NCI-H69 (cell line): ENCODE measurements around the gene MS4A14.
"Not testable (repeated sequence)": the region's sequence is repeated elsewhere in the genome, so short reads cannot be mapped to it uniquely, and the experiment has no call there.

Source experiments
- DNase-seq: peaks from one replicate; lab custom pipeline; 2025; lab: John Stamatoyannopoulos, UW

Gene MS4A14, protein sequence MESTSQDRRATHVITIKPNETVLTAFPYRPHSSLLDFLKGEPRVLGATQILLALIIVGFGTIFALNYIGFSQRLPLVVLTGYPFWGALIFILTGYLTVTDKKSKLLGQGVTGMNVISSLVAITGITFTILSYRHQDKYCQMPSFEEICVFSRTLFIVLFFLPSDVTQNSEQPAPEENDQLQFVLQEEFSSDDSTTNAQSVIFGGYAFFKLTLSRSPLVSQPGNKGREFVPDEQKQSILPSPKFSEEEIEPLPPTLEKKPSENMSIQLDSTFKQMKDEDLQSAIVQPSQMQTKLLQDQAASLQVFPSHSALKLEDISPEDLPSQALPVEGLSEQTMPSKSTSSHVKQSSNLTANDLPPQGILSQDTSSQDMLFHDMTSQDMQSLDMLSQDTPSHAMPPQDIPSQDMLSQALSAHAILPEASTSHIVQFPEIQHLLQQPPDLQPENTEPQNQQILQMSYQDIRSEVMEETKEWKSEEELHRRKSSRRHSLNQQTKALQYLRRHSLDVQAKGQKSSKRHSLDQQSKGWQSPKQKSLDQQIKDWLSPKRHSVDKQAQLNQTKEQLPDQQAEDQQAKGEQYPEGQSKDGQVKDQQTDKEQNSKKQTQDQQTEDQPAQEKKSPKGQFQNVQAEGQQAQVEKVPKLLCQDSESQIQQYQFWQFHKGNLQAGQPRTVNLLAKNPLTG

DNA sequence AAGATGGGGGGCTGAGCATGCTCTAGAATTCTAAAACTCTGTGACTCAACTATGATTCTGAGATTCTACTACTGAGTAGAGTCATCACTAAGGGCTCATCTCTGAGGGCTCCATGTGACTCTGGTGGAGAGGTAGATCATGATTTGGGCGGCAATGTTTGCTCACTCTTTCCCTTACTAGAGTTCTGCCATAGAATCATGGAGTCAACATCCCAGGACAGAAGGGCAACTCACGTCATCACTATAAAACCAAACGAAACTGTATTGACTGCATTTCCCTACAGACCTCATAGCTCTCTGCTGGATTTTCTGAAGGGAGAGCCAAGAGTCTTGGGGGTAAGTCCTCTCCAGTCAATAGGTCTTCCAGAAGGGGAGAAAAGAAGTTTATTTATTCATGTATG lies at the start of gene MS4A14:
Gene MS4A14, plus strand, starts transcription at position 78 of the 400 bp plus-strand sequence. Its CDS starts 120 bp downstream, at position 198.
- no peak for DNase-seq

DNA sequence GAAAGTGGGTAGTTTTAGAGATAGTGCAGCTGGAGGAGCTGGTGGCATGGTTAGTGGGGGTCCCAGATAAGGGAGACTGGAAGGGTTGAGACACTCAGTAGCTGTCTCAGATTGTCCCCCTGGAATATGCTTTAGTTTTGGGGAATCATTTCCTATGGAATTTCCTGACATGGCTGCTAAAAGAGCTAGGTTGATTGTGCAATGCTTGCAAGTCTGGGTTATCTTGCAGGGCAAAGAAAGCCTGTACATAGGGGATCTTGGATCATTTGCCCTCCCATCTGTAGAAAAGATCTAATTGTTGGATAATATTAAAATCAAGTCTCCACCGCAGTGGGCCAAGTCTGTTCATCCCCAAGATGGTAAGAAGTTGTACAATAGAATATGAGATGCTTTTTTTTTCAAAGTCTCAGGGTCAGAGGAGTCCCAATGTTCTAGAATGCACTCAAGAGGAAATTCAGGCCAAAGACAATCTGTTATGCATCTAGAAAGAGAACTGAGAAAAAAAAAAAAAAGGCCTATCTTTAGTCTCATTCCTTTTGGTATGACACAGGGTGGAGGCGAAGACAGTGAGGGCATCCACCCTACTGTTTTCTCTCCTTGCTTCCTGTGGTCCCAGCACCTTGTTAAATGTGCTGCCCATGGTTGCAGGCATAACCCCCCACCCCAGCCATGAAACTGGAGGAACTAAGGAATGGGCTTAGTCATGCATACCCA lies 49.0 kb upstream of the MS4A14 start:
- DNase-seq = no peak

DNA sequence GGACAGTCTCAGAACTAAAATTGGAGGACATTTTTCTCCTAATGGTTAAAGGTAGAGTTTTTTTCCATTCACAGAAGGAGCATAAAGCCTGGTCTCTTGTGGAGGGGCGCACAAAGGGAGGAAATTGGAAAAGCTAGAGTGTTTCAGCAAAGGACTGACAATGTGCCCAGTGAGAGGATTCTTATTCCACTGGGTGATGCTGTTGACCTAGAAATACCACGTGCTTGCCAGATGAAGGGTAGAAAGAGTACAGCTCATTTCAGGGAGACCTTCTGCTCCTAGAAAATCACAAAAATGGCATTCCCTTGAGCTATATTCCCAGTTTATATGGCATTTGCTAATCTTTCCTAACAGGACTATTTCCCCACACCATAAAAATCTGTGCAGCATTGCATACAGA lies 48.1 kb upstream of the MS4A14 start:
- no peak for DNase-seq

DNA sequence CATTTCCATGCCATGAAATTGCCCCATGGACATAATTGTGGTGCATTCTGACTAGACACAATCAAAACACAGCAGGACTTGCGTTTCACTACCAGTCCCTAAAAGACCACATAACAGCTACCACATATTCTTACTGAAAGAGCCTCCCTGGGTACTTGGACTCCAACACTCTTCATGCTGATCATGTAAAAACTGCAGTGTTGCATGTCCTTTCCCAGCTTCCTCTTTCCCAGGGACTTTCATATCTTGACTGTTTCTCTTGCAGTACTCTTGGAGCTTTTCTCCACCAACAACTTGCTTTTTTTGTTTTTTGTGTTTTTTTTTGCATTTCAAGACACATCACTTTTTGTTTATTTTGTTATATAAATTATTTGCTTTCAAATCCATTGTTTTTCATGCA lies 46.3 kb upstream of the MS4A14 start:
- no peak for DNase-seq

DNA sequence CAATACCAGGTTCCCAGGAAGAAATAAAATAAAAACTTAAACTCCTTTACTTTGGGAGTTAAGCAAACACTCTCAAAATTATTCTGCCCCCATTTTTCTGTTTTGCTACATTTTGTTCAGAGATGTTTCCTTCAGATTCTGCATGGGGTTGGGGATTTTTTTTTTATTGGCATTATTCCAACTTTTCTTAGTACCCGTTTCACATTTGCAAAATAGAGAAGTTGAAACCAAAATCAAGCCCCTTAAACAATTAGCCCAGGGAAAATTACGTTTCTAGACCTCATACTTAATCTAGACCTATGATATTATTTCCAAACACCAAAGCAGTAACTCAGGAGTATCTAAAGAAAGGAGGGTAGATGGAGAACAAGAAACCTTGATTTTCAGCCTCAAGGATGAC lies 38.5 kb upstream of the MS4A14 start:
- no peak for DNase-seq

DNA sequence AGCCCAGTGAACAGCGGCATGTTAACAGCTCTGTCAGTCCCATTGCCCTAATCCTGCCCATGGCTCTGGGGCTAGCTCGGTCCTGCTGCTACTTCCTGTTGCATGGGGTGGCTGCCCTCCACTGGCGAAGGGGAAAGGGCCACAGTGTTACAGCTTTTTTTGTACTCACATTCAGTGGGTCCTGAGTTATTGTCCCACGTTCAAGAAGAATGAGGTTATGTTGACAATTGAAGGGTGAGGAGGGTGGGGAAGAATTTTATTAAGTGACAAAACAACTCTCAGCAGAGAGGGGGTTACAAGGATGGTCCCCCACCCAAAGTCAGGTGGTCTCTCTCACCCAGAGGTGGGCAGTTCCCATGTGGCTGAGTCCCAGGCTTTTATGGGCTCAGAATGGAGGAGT lies 35.6 kb upstream of the MS4A14 start:
- DNase-seq = no peak

DNA sequence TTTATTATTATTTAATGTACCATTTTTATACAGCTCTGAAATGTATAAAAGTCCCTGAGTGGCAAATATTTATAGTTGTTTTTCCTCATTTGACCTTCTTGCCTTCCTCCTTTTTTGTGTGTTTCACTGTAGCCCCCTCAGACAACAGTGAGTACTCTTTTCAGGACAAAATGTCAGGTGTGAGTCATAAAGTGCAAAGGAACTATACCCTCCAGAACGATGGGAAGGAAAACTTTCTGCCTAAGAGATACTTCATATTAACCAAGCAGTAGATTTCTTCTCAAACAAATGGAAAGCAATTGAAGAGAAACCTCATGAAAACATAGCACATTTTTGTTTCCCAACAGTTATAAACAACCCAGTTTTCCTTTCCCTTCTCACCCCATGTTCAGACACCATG lies 34.0 kb upstream of the MS4A14 start:
- no peak for DNase-seq

DNA sequence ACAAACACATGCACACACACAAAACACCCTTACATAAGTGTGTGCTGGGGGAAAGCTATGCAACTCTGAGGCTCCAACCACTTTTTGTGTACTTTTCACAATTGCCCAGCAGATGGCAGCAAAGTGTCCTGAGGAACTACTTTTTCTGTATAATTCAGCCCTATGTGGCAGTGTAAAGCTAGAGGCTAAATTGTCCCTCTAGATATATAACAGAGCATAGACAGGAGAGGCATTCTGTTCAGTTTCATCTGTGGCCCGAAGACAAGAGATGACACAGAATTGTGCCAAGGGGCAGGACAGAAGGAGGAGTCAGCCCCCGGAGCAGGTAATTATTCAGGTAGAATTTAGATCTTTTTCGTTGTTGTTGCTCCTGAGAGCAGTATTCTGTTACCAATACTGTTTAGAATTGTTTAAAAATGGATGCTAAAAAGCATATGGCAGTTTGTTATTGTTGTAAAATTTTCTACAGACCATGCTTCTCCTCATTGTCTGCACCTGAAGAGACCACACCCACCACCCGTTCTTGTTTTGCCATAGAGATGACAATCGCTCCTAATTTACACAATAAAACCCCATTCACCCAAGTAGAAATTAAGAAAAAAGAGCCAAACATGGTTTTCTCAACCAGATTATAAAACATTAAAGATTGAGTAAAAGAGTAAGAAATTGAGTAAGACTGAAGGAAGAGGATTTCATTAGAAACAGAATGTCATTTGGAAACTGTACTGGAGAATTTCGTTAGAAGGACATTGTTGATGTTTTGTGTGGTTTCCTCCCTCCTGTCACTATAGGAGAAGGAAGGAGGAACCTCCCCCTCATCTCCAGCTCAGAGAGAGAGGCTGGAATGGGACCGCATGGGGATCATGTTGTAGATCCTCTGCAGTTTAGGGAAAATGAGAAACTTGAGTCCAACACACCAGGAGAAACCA lies 32.5 kb upstream of the MS4A14 start:
- peak; percentile 74 for DNase-seq

DNA sequence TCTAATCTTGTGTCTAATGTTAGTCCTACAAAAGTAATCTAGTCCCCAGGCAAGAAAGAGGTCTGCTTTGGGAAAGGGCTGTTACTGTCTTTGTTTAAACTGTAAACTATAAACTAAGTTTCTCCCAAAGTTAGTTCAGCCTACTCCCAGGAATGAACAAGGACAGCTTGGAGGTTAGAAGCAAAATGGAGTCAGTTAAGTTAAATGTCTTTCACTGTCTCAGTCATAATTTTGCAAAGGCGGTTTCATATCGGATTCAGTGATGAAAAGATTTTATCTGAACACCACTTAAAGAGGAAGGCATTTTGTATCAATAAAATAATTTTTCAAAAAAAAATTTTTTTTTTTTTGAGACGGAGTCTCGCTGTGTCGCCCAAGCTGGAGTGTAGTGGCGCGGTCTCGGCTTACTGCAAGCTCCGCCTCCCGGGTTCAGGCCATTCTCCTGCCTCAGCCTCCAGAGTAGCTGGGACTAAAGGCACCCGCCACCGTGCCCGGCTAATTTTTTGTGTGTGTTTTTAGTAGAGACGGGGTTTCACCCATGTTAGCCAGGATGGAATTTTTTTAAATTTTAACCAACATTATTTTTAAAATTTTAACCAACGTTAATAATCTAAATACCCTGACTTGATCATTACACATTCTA lies 29.9 kb upstream of the MS4A14 start:
- DNase-seq = not testable (repeated sequence)

DNA sequence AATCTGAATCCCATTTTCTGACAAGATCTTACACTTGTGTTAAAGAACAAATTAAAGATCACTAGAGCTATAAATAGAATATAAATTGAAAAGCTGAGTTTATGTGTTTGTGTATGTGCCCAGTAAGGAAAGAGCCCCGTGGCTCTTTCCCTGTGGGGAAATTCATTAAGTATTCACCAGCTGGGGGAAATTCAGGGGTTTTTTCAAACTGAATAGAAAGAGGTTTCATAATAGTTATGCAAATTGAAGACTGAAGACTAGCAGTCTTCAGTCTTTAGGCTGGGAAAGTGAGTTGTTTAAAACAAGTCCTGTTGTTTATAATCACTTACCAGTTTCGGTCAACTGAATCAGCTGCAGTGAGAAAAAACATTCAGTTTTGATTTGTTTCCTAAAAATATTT lies 29.2 kb upstream of the MS4A14 start:
- DNase-seq = no peak

DNA sequence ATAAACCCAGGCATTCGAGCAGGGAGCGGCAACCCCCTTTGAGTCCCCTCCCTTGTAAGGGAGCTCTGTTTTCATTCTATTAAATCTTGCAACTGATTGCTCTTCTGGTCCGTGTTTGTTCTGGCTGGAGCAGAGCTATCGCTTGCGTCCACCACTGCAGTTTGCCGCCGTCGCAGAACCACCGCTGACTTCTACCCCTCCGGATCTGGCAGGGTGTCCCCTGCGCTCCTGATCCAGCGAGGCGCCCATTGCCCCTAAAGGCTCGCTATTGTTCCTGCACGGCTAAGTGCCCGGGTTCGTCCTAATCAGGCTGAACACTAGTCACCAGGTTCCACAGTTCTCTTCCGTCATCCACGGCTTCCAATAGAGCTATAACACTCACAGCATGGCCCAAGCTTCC lies 28.4 kb upstream of the MS4A14 start:
- no peak for DNase-seq

DNA sequence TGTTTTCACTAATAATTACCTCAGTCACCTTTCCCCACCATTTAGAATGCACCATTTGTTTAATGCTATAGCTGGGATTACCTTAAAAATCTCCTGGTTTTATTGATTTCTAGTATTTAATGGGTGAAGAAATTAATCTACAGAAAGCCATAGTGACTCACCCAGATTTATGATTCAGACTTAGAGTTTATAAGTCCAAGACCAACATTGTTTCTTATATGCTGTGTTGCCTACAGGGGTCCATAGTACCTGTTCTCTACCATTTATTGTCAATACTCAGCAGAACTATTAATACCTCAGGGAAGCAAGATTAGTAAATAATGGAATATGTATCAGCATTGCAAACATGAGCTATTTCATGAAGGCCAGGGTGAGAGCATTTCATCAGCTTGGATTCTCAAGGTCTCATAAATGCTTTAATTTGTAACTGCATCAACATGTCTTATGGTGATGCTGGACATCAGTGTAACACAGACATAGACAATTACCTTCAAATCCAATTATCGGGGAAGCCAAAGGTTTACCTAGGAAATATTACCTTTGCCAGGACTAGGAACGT lies 25.9 kb upstream of the MS4A14 start:
- DNase-seq = no peak

DNA sequence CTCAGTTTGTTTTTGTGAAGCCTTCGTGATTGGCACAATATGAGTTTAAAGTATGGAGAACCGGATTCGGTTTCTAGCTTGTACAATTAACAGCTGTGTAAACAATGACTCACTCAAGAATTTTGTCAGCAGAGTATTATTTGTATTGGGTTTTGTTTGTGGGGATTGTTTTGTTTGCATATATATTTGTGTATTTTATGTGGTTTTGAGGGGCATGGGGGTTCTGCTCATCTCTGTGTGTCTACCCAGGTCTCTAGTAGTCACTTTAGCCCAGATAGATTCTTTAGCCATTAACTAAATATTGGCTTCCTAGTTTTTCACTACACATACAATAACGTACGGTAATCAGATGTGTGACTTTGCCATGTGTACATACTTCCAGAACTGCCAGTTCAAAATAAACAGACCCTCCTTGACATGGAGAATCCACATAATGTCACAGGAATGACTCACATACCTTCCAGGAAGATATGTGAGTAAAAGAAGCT lies 25.4 kb upstream of the MS4A14 start:
- DNase-seq = peak; percentile 83

DNA sequence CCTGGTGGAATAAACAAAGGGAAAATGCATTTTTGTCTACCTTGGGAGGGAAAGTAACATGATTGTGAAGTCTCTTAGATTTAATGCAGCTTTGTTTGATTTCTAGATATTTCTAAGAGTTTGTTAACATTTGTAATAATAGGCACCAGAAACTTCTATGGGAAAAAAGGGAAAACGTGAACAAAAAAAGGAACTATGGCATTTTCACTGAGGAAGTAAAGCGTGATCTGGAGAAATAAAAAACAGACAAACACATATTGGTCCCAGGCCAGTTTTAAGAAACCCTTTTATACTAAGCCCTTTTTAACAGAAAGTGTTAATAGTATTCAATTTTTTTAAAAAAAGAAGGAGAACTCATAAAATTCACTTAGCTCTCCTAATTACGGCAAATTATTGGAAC lies 24.9 kb upstream of the MS4A14 start:
- no peak for DNase-seq

DNA sequence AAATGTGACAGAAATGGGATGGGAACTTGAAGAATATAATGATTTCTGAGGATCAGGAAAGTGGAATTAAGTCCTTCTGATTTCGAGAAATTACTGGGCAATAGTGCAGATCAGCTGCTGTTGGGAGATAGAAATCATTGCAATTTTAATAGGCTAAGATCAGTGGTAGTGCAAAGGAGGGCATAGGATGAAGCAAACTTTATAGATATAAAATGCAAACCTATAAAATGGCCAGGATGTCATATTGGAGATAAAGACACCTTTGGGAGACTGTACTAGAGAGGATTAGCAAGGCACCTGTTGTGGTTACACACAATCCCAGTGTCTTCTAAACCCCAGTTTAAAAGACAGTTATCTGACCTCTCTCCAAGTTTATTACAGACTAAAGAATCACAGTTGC lies 24.4 kb upstream of the MS4A14 start:
- no peak for DNase-seq

DNA sequence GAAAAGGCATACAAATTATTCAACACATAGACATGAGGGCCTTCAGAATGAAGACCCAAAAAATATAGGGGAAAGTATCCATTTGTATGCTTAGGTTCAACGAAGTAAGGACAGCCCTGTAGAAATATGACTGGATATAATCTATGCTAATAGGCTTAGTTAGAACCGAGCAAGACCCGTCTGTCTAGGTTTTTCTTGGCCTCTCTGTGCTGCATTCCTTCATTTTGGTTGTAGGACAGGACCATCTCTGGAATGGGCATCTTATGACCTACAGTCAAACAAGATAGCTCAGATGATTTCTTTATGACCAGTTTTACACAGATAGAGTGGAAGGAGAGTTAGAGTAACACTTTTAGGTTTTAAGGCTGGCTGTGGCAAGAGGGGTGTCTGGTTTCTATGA lies 23.5 kb upstream of the MS4A14 start:
- DNase-seq = no peak

DNA sequence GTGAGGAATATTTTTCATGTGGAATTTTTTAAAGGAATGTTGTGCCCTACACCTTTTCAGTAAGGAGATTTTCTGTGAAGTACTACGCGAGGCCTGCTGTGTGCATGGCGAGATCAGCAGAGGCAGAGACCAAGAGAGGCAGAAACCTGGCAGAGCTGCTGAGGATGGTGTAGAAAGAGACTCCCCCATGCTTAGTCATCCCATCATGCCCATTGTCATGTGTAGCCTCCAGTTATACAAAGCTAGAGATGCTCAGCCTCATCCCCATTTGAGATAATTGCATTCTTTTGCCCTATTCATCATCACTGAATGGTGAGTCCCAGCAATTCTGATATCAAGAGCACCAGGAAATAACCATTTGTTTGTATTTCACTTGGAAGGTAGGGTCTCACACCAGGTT lies 20.9 kb upstream of the MS4A14 start:
- DNase-seq = no peak

DNA sequence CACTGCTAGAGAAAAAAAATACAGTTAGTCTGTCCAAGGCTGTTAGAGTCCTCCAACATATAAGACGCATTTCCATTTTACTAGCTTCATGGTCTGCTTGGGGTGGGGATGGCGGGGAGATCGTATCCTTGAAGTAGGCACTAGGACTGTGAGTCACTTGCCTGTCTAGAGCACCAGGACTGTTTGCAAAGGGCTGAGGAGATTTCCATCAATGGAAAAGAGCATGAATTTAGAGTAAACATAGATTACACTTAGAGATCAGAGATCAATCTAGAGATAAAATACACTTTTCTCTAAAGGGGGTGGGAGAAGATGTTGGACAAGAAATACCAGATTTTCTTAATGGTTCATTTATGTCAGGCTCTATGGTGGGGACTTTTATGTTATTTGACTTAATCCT lies 19.7 kb upstream of the MS4A14 start:
- DNase-seq = no peak

DNA sequence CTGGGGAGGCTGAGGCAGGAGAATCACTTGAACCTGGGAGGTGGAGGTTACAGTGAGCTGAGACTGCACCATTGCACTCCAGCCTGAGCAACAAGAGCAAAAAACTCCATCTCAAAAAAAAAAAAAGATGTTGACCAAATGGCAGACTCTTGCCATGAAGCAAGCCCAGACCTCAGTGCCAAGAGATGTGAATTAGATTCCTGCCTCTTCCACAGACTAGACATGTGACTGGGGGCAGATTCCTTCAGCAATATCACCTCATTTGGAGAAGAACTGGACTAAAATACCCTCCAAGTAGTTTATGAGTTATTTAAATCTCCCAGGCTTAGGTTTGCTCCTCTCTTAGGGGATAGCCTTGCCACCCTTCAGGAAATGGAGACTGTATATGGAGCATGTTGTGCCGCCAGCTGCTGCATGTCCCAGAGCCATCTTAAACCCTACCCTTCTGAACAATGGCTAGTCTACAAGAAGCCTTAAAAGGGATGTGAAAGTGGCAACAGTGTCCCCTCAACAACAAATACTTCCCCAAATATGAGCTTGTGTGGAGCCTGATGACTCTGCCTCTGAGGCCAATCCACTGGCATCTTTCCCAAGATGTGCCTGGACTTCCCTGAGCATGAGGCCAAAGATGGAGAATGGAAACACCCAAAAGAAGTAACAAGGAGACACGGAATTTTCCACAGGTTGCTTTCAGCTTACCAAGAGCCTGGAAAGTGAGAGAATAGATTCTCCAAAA lies 18.7 kb upstream of the MS4A14 start:
- no peak for DNase-seq

DNA sequence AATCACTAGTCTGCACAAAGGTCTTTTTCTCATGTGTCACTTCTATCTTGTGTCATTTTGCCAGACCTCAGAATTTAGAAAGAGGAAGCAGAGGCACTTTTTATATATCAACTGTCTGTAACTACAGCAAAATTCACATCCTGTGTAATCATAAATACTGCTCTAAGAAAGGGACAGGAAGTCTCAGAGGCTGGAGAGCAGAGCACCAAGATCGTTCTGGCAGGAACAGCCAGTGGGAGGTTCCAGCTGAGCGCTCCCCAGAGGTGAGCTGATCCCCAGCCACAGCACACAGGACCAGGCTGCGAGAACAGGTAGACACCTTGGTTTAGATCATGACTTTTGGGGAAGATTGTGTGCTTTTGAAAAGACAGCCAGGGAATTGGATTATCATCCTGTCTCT lies 17.9 kb upstream of the MS4A14 start, which contains the start of gene MS4A7:
Gene MS4A7, plus strand, starts transcription at position 179 of the 400 bp plus-strand sequence. CDS start 4,610 bp downstream, outside the sequence.
- peak; percentile 7 for DNase-seq
